ENCODE results near the gene ERICH2.
"Not testable (repeated sequence)": the region's sequence is repeated elsewhere in the genome, so short reads cannot be mapped to it uniquely, and the experiment has no call there.

ERICH2 gene

GRCh38 chr2:170770008-170770605, at the start of gene ERICH2:
Gene ERICH2 (plus strand): TSS chr2:170770378. CDS start chr2:170770682, 304 bp downstream.
- DNase-seq = peak; percentile 52

- DNase-seq = no peak
Measured at GRCh38 chr2:170721678-170722077, 48.5 kb upstream of the ERICH2 start.

GRCh38 chr2:170722301-170722700, 47.9 kb upstream of the ERICH2 start:
- DNase-seq = no peak

GRCh38 chr2:170723446-170723958, 46.7 kb upstream of the ERICH2 start:
- no peak for DNase-seq

GRCh38 chr2:170733798-170734600, 36.2 kb upstream of the ERICH2 start:
- DNase-seq = no peak

GRCh38 chr2:170734601-170735000, 35.6 kb upstream of the ERICH2 start:
- DNase-seq = not testable (repeated sequence)

- no peak for DNase-seq
Measured at GRCh38 chr2:170736628-170737027, 33.5 kb upstream of the ERICH2 start.

- DNase-seq = no peak
Measured at GRCh38 chr2:170737406-170737805, 32.8 kb upstream of the ERICH2 start.

GRCh38 chr2:170737821-170738220, 32.4 kb upstream of the ERICH2 start:
- DNase-seq = no peak

- DNase-seq = no peak
Measured at GRCh38 chr2:170739048-170739447, 31.1 kb upstream of the ERICH2 start.

GRCh38 chr2:170739507-170740046, 30.6 kb upstream of the ERICH2 start:
- DNase-seq = no peak

- DNase-seq = no peak
Measured at GRCh38 chr2:170740660-170741059, 29.5 kb upstream of the ERICH2 start.

GRCh38 chr2:170742000-170742399, 28.2 kb upstream of the ERICH2 start:
- DNase-seq = no peak

- DNase-seq = no peak
Measured at GRCh38 chr2:170742896-170743529, 27.2 kb upstream of the ERICH2 start.

GRCh38 chr2:170743530-170744239, 26.5 kb upstream of the ERICH2 start:
- DNase-seq = no peak

GRCh38 chr2:170744248-170745002, 25.8 kb upstream of the ERICH2 start:
- no peak for DNase-seq

- no peak for DNase-seq
Measured at GRCh38 chr2:170745305-170745704, 24.9 kb upstream of the ERICH2 start.

GRCh38 chr2:170747921-170748320, 22.3 kb upstream of the ERICH2 start:
- DNase-seq = no peak

- DNase-seq = not testable (repeated sequence)
Measured at GRCh38 chr2:170751555-170751954, 18.6 kb upstream of the ERICH2 start.

GRCh38 chr2:170761572-170761971, 8.6 kb upstream of the ERICH2 start:
- no peak for DNase-seq

- no peak for DNase-seq
Measured at GRCh38 chr2:170762760-170763159, 7.4 kb upstream of the ERICH2 start.

GRCh38 chr2:170763232-170763631, 6.9 kb upstream of the ERICH2 start:
- DNase-seq = no peak

Measured in NCI-H1436 treated with DMSO at 0.1 percent for 48 hours (cell line).